ENCODE results near the gene RAD51C. TPM values are rescaled to one million over a fixed set of nuclear protein-coding genes. Genes with fewer than 3 reads are reported as not detected.

The RAD51C gene
- total and polyA plus RNA-seq, 10 of the 15 experiments (the other 5 are each of a cell fraction or from before 2014, with no cell fraction given): 59.6 to 267 (median 106) TPM

DNA sequence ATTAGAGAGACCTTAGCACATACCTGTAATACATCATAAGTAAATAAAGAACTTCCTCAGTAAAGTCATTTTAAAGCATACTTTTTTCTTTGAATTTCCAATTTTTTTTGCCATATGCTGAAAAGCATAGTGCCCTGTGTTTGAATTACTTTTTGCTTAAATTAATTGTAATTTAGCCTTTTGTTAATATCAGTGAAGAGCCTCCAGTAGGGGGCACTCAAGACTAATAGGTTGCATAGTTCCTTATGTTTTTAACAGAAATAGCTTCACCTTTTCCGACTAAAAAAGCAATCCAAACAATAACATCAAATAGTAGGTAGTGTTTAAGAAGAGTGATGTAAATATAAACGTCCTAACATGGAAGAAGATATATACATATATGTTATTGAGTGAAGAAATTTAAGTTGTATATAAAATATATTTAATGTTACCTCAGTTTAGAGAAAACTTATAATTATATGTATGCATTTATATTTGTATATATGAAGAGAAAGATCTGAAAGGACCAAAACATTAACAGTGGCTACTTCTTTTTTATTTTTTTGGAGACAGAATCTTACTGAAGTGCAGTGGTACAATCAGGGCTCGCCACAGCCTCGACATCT, 18.6 kb downstream of the RAD51C start (continued):
- TF ChIP-seq NBN (IDR thresholded peaks at IDR 0.05): no peak
- no peak for TF ChIP-seq NR2F1 (conservative IDR thresholded peaks at IDR 0.05)
- TF ChIP-seq ASH2L (IDR thresholded peaks at IDR 0.05; ENCODE audit: borderline replicate concordance, low read depth): no peak
- no peak for TF ChIP-seq POLR2AphosphoS5 (IDR thresholded peaks at IDR 0.05; ENCODE audit: low read length)
- TF ChIP-seq NFIC (IDR thresholded peaks at IDR 0.05; ENCODE audit: low read depth, low read length): no peak
- TF ChIP-seq, protein P1, sequence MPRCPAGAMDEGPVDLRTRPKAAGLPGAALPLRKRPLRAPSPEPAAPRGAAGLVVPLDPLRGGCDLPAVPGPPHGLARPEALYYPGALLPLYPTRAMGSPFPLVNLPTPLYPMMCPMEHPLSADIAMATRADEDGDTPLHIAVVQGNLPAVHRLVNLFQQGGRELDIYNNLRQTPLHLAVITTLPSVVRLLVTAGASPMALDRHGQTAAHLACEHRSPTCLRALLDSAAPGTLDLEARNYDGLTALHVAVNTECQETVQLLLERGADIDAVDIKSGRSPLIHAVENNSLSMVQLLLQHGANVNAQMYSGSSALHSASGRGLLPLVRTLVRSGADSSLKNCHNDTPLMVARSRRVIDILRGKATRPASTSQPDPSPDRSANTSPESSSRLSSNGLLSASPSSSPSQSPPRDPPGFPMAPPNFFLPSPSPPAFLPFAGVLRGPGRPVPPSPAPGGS (IDR thresholded peaks at IDR 0.05; ENCODE audit: borderline replicate concordance, insufficient read depth, low read depth, low read length, poor library complexity, severe bottlenecking): no peak
- TF ChIP-seq, protein P2, sequence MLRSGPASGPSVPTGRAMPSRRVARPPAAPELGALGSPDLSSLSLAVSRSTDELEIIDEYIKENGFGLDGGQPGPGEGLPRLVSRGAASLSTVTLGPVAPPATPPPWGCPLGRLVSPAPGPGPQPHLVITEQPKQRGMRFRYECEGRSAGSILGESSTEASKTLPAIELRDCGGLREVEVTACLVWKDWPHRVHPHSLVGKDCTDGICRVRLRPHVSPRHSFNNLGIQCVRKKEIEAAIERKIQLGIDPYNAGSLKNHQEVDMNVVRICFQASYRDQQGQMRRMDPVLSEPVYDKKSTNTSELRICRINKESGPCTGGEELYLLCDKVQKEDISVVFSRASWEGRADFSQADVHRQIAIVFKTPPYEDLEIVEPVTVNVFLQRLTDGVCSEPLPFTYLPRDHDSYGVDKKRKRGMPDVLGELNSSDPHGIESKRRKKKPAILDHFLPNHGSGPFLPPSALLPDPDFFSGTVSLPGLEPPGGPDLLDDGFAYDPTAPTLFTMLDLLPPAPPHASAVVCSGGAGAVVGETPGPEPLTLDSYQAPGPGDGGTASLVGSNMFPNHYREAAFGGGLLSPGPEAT (IDR thresholded peaks at IDR 0.05; ENCODE audit: low read depth): no peak
- TF ChIP-seq, protein P3, sequence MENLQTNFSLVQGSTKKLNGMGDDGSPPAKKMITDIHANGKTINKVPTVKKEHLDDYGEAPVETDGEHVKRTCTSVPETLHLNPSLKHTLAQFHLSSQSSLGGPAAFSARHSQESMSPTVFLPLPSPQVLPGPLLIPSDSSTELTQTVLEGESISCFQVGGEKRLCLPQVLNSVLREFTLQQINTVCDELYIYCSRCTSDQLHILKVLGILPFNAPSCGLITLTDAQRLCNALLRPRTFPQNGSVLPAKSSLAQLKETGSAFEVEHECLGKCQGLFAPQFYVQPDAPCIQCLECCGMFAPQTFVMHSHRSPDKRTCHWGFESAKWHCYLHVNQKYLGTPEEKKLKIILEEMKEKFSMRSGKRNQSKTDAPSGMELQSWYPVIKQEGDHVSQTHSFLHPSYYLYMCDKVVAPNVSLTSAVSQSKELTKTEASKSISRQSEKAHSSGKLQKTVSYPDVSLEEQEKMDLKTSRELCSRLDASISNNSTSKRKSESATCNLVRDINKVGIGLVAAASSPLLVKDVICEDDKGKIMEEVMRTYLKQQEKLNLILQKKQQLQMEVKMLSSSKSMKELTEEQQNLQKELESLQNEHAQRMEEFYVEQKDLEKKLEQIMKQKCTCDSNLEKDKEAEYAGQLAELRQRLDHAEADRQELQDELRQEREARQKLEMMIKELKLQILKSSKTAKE (IDR thresholded peaks at IDR 0.05; ENCODE audit: low read depth, poor library complexity, severe bottlenecking): peak; percentile 35
- no peak for TF ChIP-seq ATF7 (IDR thresholded peaks at IDR 0.05; ENCODE audit: low read depth)
- no peak for TF ChIP-seq MXI1 (IDR thresholded peaks at IDR 0.05; ENCODE audit: low read depth, low read length)
- TF ChIP-seq GABPA (IDR thresholded peaks at IDR 0.05; ENCODE audit: low read depth): no peak
- TF ChIP-seq IKZF1 (conservative IDR thresholded peaks at IDR 0.05): no peak
- TF ChIP-seq SMC3 (IDR thresholded peaks at IDR 0.05; ENCODE audit: borderline replicate concordance, low read length): peak; percentile 71; the same call in 1 of the 2 replicates
- TF ChIP-seq MYB (IDR thresholded peaks at IDR 0.05; ENCODE audit: borderline replicate concordance, low read depth, low read length): no peak
- TF ChIP-seq IKZF2 (IDR thresholded peaks at IDR 0.05): no peak
- TF ChIP-seq BCL11A (IDR thresholded peaks at IDR 0.05; ENCODE audit: low read depth, low read length): no peak
- TF ChIP-seq, protein P4, sequence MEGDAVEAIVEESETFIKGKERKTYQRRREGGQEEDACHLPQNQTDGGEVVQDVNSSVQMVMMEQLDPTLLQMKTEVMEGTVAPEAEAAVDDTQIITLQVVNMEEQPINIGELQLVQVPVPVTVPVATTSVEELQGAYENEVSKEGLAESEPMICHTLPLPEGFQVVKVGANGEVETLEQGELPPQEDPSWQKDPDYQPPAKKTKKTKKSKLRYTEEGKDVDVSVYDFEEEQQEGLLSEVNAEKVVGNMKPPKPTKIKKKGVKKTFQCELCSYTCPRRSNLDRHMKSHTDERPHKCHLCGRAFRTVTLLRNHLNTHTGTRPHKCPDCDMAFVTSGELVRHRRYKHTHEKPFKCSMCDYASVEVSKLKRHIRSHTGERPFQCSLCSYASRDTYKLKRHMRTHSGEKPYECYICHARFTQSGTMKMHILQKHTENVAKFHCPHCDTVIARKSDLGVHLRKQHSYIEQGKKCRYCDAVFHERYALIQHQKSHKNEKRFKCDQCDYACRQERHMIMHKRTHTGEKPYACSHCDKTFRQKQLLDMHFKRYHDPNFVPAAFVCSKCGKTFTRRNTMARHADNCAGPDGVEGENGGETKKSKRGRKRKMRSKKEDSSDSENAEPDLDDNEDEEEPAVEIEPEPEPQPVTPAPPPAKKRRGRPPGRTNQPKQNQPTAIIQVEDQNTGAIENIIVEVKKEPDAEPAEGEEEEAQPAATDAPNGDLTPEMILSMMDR (IDR thresholded peaks at IDR 0.05 in 2 of 3, conservative IDR thresholded peaks at IDR 0.05 in 1 of 3; ENCODE audit: control insufficient read depth in 2 of 3, extremely low read depth in 1 of 3, insufficient read depth in 1 of 3, low read depth in 3 of 3, low read length in 3 of 3): peak; percentile 57 to 71 (median 59)
- TF ChIP-seq, protein P5, sequence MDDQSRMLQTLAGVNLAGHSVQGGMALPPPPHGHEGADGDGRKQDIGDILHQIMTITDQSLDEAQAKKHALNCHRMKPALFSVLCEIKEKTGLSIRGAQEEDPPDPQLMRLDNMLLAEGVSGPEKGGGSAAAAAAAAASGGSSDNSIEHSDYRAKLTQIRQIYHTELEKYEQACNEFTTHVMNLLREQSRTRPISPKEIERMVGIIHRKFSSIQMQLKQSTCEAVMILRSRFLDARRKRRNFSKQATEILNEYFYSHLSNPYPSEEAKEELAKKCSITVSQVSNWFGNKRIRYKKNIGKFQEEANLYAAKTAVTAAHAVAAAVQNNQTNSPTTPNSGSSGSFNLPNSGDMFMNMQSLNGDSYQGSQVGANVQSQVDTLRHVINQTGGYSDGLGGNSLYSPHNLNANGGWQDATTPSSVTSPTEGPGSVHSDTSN (IDR thresholded peaks at IDR 0.05; ENCODE audit: insufficient replicate concordance, low read depth, low read length): no peak
- no peak for TF ChIP-seq RB1 (IDR thresholded peaks at IDR 0.05; ENCODE audit: borderline replicate concordance)
- TF ChIP-seq BMI1 (IDR thresholded peaks at IDR 0.05; ENCODE audit: borderline replicate concordance): no peak
- TF ChIP-seq, protein P6, sequence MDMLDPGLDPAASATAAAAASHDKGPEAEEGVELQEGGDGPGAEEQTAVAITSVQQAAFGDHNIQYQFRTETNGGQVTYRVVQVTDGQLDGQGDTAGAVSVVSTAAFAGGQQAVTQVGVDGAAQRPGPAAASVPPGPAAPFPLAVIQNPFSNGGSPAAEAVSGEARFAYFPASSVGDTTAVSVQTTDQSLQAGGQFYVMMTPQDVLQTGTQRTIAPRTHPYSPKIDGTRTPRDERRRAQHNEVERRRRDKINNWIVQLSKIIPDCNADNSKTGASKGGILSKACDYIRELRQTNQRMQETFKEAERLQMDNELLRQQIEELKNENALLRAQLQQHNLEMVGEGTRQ (IDR thresholded peaks at IDR 0.05; ENCODE audit: borderline replicate concordance, low read depth, low read length): no peak
- TF ChIP-seq SMAD5 (IDR thresholded peaks at IDR 0.05; ENCODE audit: low read depth): no peak

Data from GM12878 (cell line).